ENCODE data around the gene TUBB2B.
"Not testable (repeated sequence)": the region's sequence is repeated elsewhere in the genome, so short reads cannot be mapped to it uniquely, and the experiment has no call there.

Gene TUBB2B

DNA sequence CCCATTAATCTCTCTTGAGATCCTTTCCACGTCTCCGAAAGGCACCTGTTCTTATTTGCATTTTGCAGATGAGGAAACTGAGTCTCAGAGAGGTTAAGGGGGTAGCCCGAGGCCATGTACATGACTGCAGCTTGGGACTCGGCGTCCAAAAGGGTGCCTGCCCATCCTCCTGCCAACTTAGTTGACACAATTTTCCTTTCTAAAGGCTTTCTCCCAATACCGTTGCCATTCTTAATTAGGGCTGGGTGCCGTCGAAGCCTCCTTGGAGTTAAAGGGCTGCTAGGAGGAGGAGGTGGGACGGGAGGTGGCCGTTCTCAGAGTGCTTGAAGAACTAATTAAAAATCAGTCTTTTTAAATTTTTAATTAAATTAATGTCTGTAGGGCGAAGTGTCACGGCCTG lies 30.7 kb upstream of the TUBB2B start:
- no peak for ATAC-seq

GRCh38 chr6:3253597-3253961 lies 26.1 kb upstream of the TUBB2B start:
- ATAC-seq, result no peak

- no peak for ATAC-seq
These were observed 25.6 kb upstream of the TUBB2B start for GRCh38 chr6:3252861-3253596.

DNA sequence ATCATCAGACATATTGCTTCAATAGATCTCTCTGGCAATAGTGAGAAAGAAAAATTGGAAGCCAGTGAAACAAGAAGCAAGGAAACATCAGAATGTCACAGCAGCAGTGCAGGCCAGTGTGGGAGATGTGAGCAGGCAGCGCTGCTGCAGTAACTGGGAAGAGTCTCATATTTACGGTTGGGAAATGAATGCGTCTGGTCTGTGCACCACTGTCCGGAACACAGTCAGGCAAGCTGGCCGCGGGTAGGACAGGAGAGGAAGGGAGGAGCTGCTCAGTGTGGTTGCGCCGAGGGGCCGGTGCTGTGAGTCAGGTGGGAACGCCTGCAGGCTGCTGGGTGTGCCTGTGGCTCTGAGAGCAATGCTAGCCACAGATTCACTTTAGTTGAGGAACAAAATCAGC lies 24.9 kb upstream of the TUBB2B start:
- ATAC-seq, result no peak

GRCh38 chr6:3251462-3252314 lies 24.2 kb upstream of the TUBB2B start:
- peak; percentile 76 to 84 for ATAC-seq

- ATAC-seq, result no peak
These were observed 22.8 kb upstream of the TUBB2B start for GRCh38 chr6:3250231-3250675.

DNA sequence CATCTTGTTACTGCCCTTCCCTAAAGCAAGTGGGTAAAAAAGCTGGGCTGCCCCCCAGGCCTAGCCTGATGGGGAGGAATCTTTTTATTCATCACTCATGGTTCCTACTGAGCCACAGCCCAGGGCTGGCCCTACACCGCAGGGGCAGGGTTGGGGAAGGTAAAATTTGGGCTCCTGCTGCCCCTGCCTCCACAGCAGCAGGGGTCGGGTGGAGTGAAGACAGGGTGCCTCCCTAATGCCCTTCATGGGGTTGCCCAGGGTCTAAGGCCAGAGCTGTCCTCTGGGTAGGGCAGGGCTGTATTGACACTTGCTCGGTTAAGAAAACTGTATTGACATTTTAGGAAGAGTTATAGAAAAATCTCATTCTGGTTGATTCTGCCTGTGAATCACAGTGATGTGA lies 22.4 kb upstream of the TUBB2B start:
- ATAC-seq, result no peak

DNA sequence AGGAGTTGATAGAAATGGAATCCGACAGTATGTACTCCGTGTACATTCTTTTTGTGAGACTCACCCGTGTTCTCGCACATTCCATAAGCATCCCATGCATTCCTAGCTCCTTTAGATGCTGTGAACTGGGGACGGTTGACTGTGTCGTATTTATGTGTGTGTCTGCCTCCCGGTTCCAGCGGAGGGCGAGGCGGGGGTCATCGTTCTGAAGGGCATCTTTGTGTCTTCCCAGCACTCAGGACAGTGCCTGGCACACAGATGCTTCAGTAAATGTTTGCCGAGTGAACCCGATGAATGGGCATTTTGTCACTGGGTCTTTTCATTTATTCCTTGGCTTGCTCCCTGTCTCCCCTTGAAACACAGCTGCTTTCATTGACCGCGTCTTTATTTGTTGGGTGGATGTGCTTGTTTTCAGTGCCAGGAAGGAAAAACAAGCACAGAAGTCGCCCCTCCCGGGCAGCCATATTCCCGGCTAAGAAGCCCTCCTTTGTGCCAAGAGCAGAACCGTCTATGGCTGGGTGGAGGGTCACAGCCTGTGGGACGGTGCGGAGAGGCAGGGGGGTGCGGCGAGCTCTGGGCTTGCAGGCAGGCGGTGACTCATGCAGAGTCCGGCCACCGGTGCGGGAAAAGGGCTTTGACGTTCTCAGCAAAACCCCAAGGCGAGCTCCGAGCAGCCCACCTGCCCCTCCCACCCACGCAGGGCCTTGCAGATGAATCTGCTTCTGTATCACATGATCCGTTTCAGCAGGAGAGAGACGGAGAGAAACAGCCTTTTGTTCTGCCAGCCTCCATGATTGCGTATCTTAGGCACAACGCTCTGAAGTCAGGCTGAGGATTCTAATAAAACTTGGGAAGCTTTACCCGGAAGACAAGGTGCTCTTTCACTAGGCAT lies 20.0 kb upstream of the TUBB2B start:
- ATAC-seq, result no peak

DNA sequence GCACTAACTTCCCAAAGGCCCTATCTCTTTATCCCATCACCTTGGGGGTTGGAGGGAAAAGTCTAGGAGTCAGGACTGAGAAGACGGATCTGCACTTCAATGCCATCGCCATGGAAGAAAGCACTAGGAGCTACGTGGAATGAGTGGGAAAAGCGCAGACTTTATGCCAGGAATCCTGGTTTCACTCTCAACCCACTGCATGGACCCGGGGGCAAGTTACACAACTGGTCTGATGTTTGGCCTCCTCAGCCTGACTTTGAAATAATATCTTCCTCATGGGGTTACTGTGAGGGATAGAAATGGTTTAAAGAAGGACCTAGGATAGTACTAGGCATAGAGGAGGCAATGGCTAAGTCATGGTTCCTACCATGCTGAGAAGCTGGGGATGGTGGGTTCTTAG lies 17.8 kb upstream of the TUBB2B start:
- ATAC-seq, result no peak

DNA sequence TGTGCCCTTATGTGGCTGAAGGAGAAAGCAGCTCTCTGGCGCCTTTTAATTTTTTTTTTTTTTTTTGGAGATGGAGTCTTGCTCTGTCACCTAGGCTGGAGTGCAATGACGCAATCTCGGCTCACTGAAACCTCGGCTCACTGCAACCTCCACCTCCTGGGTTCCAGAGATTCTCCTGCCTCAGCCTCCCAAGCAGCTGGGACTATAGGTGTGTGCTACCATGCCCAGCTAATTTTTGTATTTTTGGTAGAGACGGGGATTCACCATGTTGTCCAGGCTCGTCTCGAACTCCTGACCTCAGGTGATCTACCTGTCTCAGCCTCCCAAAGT lies 17.3 kb upstream of the TUBB2B start:
- not testable (repeated sequence) for ATAC-seq

DNA sequence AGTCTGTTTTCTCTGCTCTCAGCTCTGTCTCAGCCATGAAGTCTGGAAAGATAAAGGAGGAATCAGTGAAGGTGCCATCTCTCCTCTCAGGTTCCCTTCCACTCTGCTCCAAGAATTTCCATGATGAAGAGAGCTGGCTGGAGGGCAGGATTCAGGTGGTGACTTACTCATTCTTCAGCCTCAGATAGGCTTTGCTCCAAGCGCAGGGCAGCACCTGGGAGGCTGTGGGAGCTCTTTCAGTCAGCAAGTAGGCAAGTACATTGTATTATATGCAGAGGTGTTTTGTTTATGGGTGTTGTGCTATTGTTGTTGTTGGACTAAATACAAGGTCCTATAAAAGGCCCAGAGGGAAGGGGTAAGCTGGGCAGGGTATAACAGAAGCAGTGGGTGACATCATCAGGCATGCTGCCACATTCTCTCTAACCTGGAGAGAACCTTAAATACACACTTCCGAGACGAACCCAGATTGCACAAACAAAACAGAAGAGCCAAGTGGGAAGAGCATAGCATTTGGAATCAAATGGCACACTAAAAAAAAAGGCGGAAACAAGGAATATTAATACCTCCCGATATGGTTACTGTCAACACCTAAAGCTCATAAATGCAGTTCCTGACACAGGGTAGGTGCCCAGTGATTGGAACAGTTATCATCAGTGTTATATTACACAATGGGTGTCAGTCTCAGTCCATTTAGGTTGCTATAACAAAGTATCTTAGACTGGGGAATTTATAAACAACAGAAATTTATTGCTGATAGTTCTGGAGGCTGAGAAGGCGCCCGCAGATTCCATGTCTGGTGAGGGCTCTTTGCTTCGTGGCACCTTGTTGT lies 16.8 kb upstream of the TUBB2B start:
- ATAC-seq, result no peak

DNA sequence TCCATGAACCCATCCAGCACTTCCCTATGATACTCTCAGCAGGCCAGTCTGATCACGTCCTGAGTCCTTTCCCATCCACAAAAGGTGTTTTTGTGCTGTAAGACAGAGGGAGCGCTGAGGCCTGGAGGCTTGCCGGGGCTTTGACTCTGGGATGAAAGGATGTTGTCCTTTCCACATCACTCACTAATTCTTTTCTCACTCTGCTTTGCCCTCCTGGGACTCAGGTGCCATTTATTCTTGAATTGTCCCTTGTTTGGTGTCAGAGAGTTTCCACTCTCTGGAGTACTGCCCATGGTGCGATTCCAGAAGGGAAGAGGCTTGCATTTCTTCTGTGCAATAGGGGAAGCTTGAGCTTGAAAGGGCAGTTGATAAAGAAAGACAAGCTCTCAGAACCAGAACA lies 15.3 kb upstream of the TUBB2B start:
- ATAC-seq, result no peak

GRCh38 chr6:3241745-3242144 lies 14.3 kb upstream of the TUBB2B start:
- not testable (repeated sequence) for ATAC-seq

DNA sequence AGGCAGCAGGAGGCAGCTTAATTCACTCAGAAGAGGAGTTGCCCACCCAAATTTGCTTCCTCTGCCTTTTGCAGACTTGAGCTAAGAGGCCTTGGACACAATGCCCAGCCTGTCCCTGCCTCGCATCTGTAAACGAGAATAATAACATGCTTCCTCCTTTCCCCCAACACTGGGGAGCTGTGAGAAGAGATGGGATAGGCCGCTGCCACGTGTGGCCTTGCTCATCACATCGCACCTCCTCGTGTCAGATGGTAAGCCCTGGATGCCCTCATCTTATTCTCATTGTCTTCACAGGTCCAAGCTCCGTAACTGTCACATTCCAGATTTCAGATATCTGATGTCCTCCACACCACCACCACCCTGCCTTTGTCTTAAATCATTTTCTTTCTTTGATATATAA lies 13.1 kb upstream of the TUBB2B start:
- no peak for ATAC-seq

GRCh38 chr6:3239110-3239830 lies 11.8 kb upstream of the TUBB2B start:
- ATAC-seq, result no peak

DNA sequence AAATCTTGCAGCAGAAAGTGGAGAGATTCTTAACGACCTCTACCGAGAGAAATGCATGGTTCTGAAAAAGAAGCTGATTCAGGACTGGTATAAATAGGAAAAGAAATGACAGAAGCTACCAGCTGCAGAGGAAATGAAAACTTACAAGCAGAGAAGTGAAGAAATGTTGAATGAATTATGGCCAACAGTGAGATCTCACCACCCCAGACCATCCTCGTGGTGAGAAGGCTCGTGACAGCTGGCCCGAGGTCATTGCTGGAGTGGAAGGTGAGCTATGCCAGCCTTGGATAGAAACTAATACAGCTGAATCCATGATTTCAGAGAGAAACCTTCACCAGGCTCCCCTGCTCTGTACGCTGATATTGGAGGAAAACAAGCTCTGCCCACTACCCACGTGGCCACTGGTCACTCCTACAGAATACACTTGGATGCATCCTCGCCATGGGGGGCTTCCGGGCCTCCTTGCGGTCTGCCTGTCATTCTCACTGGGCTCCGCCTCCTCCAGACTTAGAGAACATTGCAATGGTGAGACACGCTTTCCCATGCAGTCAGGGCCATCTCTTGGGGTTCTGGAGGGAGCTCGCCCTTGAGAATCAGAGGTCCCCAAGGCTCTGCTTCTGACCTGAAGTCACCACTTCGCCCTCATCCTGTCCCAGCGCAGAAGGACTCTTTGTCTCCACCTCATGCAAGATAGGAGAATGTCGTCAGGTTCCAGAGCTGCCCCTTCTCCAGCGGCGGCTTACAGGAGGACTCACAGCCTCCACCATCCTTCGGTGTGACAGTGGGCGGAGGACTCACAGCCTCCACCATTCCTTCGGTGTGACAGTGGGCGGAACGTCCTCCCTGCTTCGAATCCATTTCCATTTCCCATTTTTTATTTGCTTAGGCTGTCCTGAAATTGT lies 10.6 kb upstream of the TUBB2B start:
- no peak for ATAC-seq

GRCh38 chr6:3236005-3236404 lies 8.6 kb upstream of the TUBB2B start:
- no peak for ATAC-seq

DNA sequence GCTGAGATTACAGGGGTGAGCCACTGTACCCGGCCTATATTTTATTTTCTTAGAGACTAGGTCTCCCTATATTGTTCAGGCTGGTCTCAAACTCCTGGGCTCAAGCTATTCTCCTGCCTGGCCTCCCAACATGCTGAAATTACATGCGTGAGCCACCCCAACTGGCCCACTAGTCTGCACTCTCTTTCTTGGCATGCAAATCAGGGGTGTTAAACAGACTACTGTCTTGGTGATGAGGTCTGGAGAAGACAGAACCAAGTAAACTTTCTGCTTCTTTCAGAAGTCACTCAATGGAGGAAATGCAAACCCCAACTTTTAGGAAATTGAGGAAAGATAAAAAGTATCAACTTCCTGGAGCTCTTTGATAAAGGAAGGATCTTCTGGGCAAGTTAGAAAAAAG lies 8.0 kb upstream of the TUBB2B start:
- ATAC-seq, result no peak

DNA sequence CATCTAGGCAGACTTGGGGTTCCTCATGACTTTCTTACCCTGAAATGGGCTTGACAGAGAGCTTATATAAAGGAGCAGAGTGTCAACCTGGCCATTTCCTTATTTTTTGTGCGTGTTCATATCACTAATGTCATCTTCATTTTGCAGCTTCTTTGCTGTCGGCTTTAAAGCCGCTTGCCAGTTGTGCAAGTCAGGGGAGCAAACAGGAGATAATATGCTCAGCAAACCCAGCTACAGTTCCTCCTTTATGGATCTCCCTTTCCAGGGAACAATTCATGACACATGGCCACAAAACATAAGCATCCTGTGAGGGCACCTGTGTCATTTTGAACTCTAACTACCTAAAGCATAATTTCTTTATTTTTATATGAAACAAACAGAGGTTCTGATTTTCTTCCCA lies 6.5 kb upstream of the TUBB2B start:
- no peak for ATAC-seq

DNA sequence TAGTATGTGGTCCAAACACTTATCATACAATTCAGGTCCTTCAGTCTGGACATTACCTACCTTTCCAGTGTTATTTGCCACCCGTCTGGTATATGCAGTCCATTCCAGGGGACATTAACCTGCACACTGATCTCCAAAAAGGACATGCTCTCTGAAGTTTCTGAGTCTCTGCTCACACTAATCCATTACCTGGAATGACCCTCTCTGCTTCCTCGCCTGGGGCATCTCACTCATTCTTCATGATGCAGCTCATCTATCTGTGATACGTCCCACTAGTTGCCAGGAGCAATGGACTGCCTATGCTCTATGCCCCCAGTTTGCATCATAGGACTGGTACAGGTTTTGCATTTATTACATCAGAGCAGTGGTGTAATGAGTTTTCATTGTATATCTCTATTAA lies 5.9 kb upstream of the TUBB2B start:
- ATAC-seq, result no peak

Data from activated CD4-positive, CD25-positive, alpha-beta regulatory T cell treated with anti-CD3 and anti-CD28 coated beads, Interleukin-2, amount 50 U/mL, for 24 hours (primary cell).